GM12878 (cell line): ENCODE measurements around the gene RAB28. TPM values are rescaled to one million over a fixed set of nuclear protein-coding genes. Genes with fewer than 3 reads are reported as not detected.

Source experiments
- ATAC-seq: fragments of 200-7000 bp; cut with Tn5 transposase; 3 replicates; pipeline ENCODE4 v1.9.1; 2020; ENCODE audit warnings: mild to moderate bottlenecking, moderate library complexity
- BruUV-seq: library from RNA; stranded (reverse); fragments of 400-500 nt; replicated peaks from 2 replicates; lab custom pipeline; 2021; lab: Mats Ljungman, UMichigan
- CTCF ChIA-PET: fragments of 300-600 bp; sonication (Branson Sonifier 250); formaldehyde crosslinking; extraction: SDS; loops from one replicate; lab custom pipeline; 2021; ENCODE audit warnings: inconsistent platforms; lab: Yijun Ruan, JAX
- POLR2A ChIA-PET: fragments of 350-600 bp; formaldehyde crosslinking; extraction: SDS; loops from one replicate; lab custom pipeline; 2021; ENCODE audit warnings: inconsistent platforms; lab: Charles Lee
- RAD21 ChIA-PET: fragments of 300-600 bp; sonication (Branson Sonifier 250); formaldehyde crosslinking; loops from one replicate; lab custom pipeline; 2023; ENCODE audit warnings: antibody characterized with exemption; ENCODE audit not compliant: unreplicated experiment; lab: Charles Lee
- SMC1A ChIA-PET: fragments of 300-600 bp; sonication (Branson Sonifier 250); formaldehyde crosslinking; loops from one replicate; lab custom pipeline; 2023; ENCODE audit not compliant: unreplicated experiment, uncharacterized antibody; lab: Charles Lee
- DNase-seq: peaks from one replicate; pipeline ENCODE4 v3.0.0-alpha.2; 2011; ENCODE audit warnings: low read depth, low spot score
- FAIRE-seq: peaks from 3 replicates; lab custom pipeline; 2011; peaks lifted over from hg19 to GRCh38; lab: Jason Lieb, UNC
- H2AFZ ChIP-seq: 2 replicates; pipeline ENCODE4 v1.6.0; 2011; ENCODE audit warnings: low read depth, low read length, control low read depth; ENCODE audit not compliant: control insufficient read depth
- H3K27ac ChIP-seq: 2 replicates; pipeline ENCODE4 v1.5.1; 2011; ENCODE audit warnings: control low read depth; ENCODE audit not compliant: control insufficient read depth, insufficient read depth
- H3K27me3 ChIP-seq, 2 experiments: replicated peaks in 1 of 2; 2 replicates each; pipeline versions ENCODE4 v1.6.0 to v1.6.1; 2011; ENCODE audit warnings: low read length in 1 of 2; ENCODE audit not compliant: control insufficient read depth in 2 of 2, insufficient read depth in 2 of 2
- H3K36me3 ChIP-seq, 2 experiments: 2 replicates each; pipeline ENCODE4 v1.5.1; 2011; ENCODE audit warnings: low read length in 1 of 2; ENCODE audit not compliant: control insufficient read depth in 2 of 2, insufficient read depth in 2 of 2
- H3K4me1 ChIP-seq: 2 replicates; pipeline ENCODE4 v1.6.1; 2011; ENCODE audit warnings: mild to moderate bottlenecking, low read length, moderate library complexity, mixed read lengths; ENCODE audit not compliant: control insufficient read depth, insufficient read depth
- H3K4me2 ChIP-seq: 2 replicates; pipeline ENCODE4 v1.6.0; 2011; ENCODE audit warnings: control low read depth; ENCODE audit not compliant: control insufficient read depth, insufficient read depth
- H3K4me3 ChIP-seq: fragments of 200-600 bp; sonication (generic); 2 replicates; pipeline ENCODE4 v1.5.1; 2016
- H3K79me2 ChIP-seq: 2 replicates; pipeline ENCODE4 v1.6.0; 2011; ENCODE audit warnings: low read length; ENCODE audit not compliant: control insufficient read depth, insufficient read depth
- H3K9ac ChIP-seq: 2 replicates; pipeline ENCODE4 v1.8.0; 2011; ENCODE audit warnings: low read length, control low read depth, mixed read lengths; ENCODE audit not compliant: control insufficient read depth, insufficient read depth
- H3K9me3 ChIP-seq: replicated peaks from 3 replicates; pipeline ENCODE4 v1.5.1; 2011; ENCODE audit warnings: mild to moderate bottlenecking, low read length; ENCODE audit not compliant: control insufficient read depth, insufficient read depth
- H4K20me1 ChIP-seq: 2 replicates; pipeline ENCODE4 v1.6.0; 2011; ENCODE audit not compliant: control insufficient read depth, insufficient read depth
- IRF3 ChIP-seq: fragments of 450-650 bp; IDR thresholded peaks from 2 replicates; pipeline ENCODE4 v1.6.1; 2014; ENCODE audit warnings: mild to moderate bottlenecking
- RAD21 ChIP-seq: IDR thresholded peaks from 2 replicates; pipeline ENCODE4 v1.6.1; 2011; ENCODE audit warnings: mild to moderate bottlenecking, low read depth, low read length, moderate library complexity; ENCODE audit not compliant: insufficient read depth
- SP1 ChIP-seq: IDR thresholded peaks from one replicate; pipeline ENCODE4 v1.6.1; 2011; ENCODE audit warnings: low read depth, low read length
- USF1 ChIP-seq: IDR thresholded peaks from 2 replicates; pipeline ENCODE4 v1.6.1; 2011; ENCODE audit warnings: borderline replicate concordance, low read depth, mild to moderate bottlenecking, moderate library complexity, mixed read lengths, low read length; ENCODE audit not compliant: insufficient read depth; ENCODE audit errors: extremely low read length
- in situ Hi-C: fragments of 300-500 bp; cut with MboI; formaldehyde crosslinking; loops from 9 replicates; pipeline ENCODE4 v1.14.3; 2018; ENCODE audit warnings: mixed read lengths
- intact Hi-C: fragments of 100-400 bp; cut with micrococcal nuclease; formaldehyde crosslinking; loops from one replicate; pipeline ENCODE4 v1.14.2; 2022; ENCODE audit not compliant: unreplicated experiment
- polyA plus RNA-seq, 11 experiments: library from polyadenylated mRNA; depleted of rRNA in 4 of 11; unstranded in 6 of 11; stranded (reverse) in 5 of 11; fragments of >200 nt; fragmentation: Nextera tagmentation in 4 of 11; fragmentation: Illumina TruSeq in 1 of 11; extraction: Ambion mirVana in 4 of 11; extraction: Trizol in 1 of 11; gene quantifications; 1 replicate in 1 of 11; 2 replicates in 10 of 11; pipeline versions ENCODE4 v1.2.1 to v1.2.3, GENCODE V29; 2011 to 2016; ENCODE audit warnings: inconsistent platforms in 2 of 11, missing spikeins in 2 of 11, low read depth in 1 of 11
- total RNA-seq, 4 experiments: library from RNA; depleted of rRNA in 3 of 4; stranded (reverse); fragments of >200 nt in 3 of 4; fragmentation: Illumina TruSeq in 1 of 4; extraction: Trizol in 1 of 4; gene quantifications; 2 replicates each; pipeline versions ENCODE4 v1.2.1 to v1.2.3, GENCODE V29; 2013 to 2021

The RAB28 gene
- total and polyA plus RNA-seq, 10 of the 15 experiments (the other 5 are each of a cell fraction or from before 2014, with no cell fraction given) = 5.8 to 29.3 (median 16.9) TPM

- SMC1A ChIA-PET = no interaction called here
- Histone ChIP-seq H3K9ac (no peak overlapping the region), H3K27ac (no peak overlapping the region), H3K79me2 (no peaks in the 10 kb centered on the region), H3K4me2 (no peak overlapping the region), H3K9me3 (no peaks in the 10 kb centered on the region), H3K4me1 (no peaks in the 10 kb centered on the region), H2AFZ (no peak overlapping the region), H3K36me3 (0 out of 4 replicates have a peak, but pooled peaks cover 0 to 2% of the 10 kb centered on the region in 2 experiments), H3K4me3 (no peak overlapping the region), H4K20me1 (no peaks in the 10 kb centered on the region), H3K27me3 (no peaks in the 10 kb centered on the region)
- in situ Hi-C loops = no loop called here
- RAD21 ChIA-PET = no interaction called here
- CTCF ChIA-PET = interaction anchor here (0.6 kb wide), 1 partner anchor 316 kb away, joined by 3 read pairs; no protein-coding TSS in a partner anchor
- POLR2A ChIA-PET = no interaction called here
- TF ChIP-seq IRF3 (no peak), USF1 (no peak), RAD21 (no peak), SP1 (no peak)
- FAIRE-seq = no peak
- intact Hi-C loops = no loop called here
- BruUV-seq = no TSS peak
- no peak for ATAC-seq
- DNase-seq = no peak
Measured at GRCh38 chr4:13322681-13323101, 161.4 kb downstream of the RAB28 start.

Other genes with a start within 250 kb of the RAB28 start
- gene NKX3-2, start 60.2 kb upstream of the RAB28 start, total RNA-seq (2014; rRNA removed) = not detected in 2 replicates
- not detected in 2 replicates for gene NKX3-2, start 60.2 kb upstream of the RAB28 start, total RNA-seq (2014; rRNA removed; fragmentation: Illumina TruSeq; extraction: Trizol)
- gene NKX3-2, start 60.2 kb upstream of the RAB28 start, total RNA-seq (2021) = not detected in 2 replicates
- not detected in 2 replicates for gene NKX3-2, start 60.2 kb upstream of the RAB28 start, polyA plus RNA-seq (2011; rRNA removed)
- gene NKX3-2, start 60.2 kb upstream of the RAB28 start, polyA plus RNA-seq (2014; fragmentation: Illumina TruSeq; extraction: Trizol) = not detected in 2 replicates
- gene NKX3-2, start 60.2 kb upstream of the RAB28 start, polyA plus RNA-seq (2014; fragmentation: Nextera tagmentation; extraction: Ambion mirVana) = not detected
- gene NKX3-2, start 60.2 kb upstream of the RAB28 start, polyA plus RNA-seq (2014; rRNA removed) = 0.10 TPM in 1 of 2 replicates, not detected in the other
- not detected for gene NKX3-2, start 60.2 kb upstream of the RAB28 start, polyA plus RNA-seq (2016; fragmentation: Nextera tagmentation; extraction: Ambion mirVana)
- 26.2 and 28.3 TPM in 2 replicates for gene BOD1L1, start 143.4 kb upstream of the RAB28 start, total RNA-seq (2014; rRNA removed)
- gene BOD1L1, start 143.4 kb upstream of the RAB28 start, total RNA-seq (2014; rRNA removed; fragmentation: Illumina TruSeq; extraction: Trizol) = 40.4 and 47.3 TPM in 2 replicates
- gene BOD1L1, start 143.4 kb upstream of the RAB28 start, total RNA-seq (2021) = 29.5 and 32.3 TPM in 2 replicates
- gene BOD1L1, start 143.4 kb upstream of the RAB28 start, polyA plus RNA-seq (2011; rRNA removed) = 25.9 and 41.0 TPM in 2 replicates
- 41.6 and 51.9 TPM in 2 replicates for gene BOD1L1, start 143.4 kb upstream of the RAB28 start, polyA plus RNA-seq (2014; fragmentation: Illumina TruSeq; extraction: Trizol)
- gene BOD1L1, start 143.4 kb upstream of the RAB28 start, polyA plus RNA-seq (2014; fragmentation: Nextera tagmentation; extraction: Ambion mirVana) = 10 to 100 TPM in 1 of 2 experiments, 1 to 10 TPM in 1; 6.8 to 12.1 TPM
- 20.9 and 22.8 TPM in 2 replicates for gene BOD1L1, start 143.4 kb upstream of the RAB28 start, polyA plus RNA-seq (2014; rRNA removed)
- 1 to 10 TPM; 8.8 to 8.9 TPM for gene BOD1L1, start 143.4 kb upstream of the RAB28 start, polyA plus RNA-seq (2016; fragmentation: Nextera tagmentation; extraction: Ambion mirVana)